B cell (primary cell): Measurements from ENCODE around the gene CPM. TPM values are rescaled to one million over a fixed set of nuclear protein-coding genes. Genes with fewer than 3 reads are reported as not detected.

ENCODE experiments used
- ATAC-seq: fragments of 200-7000 bp; cut with Tn5 transposase; one replicate; pipeline ENCODE4 v1.10.0; 2021; ENCODE audit warnings: low read depth, mild to moderate bottlenecking, moderate number of reproducible peaks, moderate library complexity
- CTCF ChIA-PET: fragments of 350-600 bp; sonication (Branson Sonifier 250); formaldehyde crosslinking; loops from one replicate; lab custom pipeline; 2021; ENCODE audit warnings: antibody characterized with exemption, inconsistent platforms; lab: Charles Lee
- POLR2A ChIA-PET: fragments of 350-600 bp; sonication (Branson Sonifier 250); formaldehyde crosslinking; loops from one replicate; lab custom pipeline; 2021; ENCODE audit warnings: antibody characterized with exemption; lab: Charles Lee
- DNase-seq: peaks from one replicate; pipeline ENCODE4 v3.0.0; 2013
- H2AFZ ChIP-seq: 2 replicates; pipeline ENCODE4 v1.6.1; 2012; ENCODE audit warnings: mild to moderate bottlenecking, low read depth, low read length; ENCODE audit not compliant: insufficient read depth, poor library complexity, severe bottlenecking
- H3K27ac ChIP-seq, 2 donors: 1 replicate in 1 of 2; 2 replicates in 1 of 2; pipeline ENCODE4 v1.5.1; 2012 to 2013; ENCODE audit warnings: low read length in 2 of 2, mild to moderate bottlenecking in 2 of 2, moderate library complexity in 1 of 2
- H3K27me3 ChIP-seq, 4 experiments: fragments of 200-600 bp in 1 of 4; sonication (generic) in 1 of 4; replicated peaks in 1 of 4; 1 replicate in 2 of 4; 2 replicates in 2 of 4; pipeline versions ENCODE4 v1.6.1 to v1.7.0; 2013 to 2016; ENCODE audit warnings: low read length in 3 of 4, mild to moderate bottlenecking in 2 of 4, mixed read lengths in 1 of 4, moderate library complexity in 1 of 4; ENCODE audit not compliant: insufficient read depth in 4 of 4, control insufficient read depth in 3 of 4; ENCODE audit errors: control extremely low read depth in 1 of 4
- H3K36me3 ChIP-seq, 2 experiments: replicated peaks in 1 of 2; 1 replicate in 1 of 2; 2 replicates in 1 of 2; pipeline versions ENCODE4 v1.6.1 to v1.7.1; 2013; ENCODE audit warnings: low read length in 1 of 2; ENCODE audit not compliant: insufficient read depth in 2 of 2, control insufficient read depth in 1 of 2; ENCODE audit errors: control extremely low read depth in 1 of 2, extremely low read depth in 1 of 2
- H3K4me1 ChIP-seq, 2 donors: fragments of 200-600 bp in 1 of 2; sonication (generic) in 1 of 2; 1 replicate in 1 of 2; 2 replicates in 1 of 2; pipeline versions ENCODE4 v1.5.1 to v1.6.1; 2013 to 2017; ENCODE audit warnings: low read length in 2 of 2; ENCODE audit not compliant: control insufficient read depth in 2 of 2, insufficient read depth in 2 of 2
- H3K4me2 ChIP-seq: replicated peaks from 2 replicates; pipeline ENCODE3; 2012; ENCODE audit warnings: mild to moderate bottlenecking, low read depth, low read length; ENCODE audit not compliant: poor library complexity, severe bottlenecking
- H3K4me3 ChIP-seq, 5 experiments: fragments of 200-600 bp in 1 of 5; sonication (generic) in 1 of 5; 1 replicate in 3 of 5; 2 replicates in 2 of 5; pipeline versions ENCODE4 v1.5.1 to v1.7.0; 2011 to 2016; ENCODE audit warnings: low read length in 4 of 5, mild to moderate bottlenecking in 4 of 5, low read depth in 2 of 5, control low read depth in 1 of 5, moderate library complexity in 1 of 5; ENCODE audit not compliant: insufficient read depth in 1 of 5; ENCODE audit errors: control extremely low read depth in 1 of 5, extremely low read depth in 1 of 5
- H3K79me2 ChIP-seq: fragments of 200-600 bp; sonication (generic); one replicate; pipeline ENCODE4 v1.6.0; 2016; ENCODE audit warnings: low read length; ENCODE audit not compliant: control insufficient read depth, insufficient read depth
- H3K9ac ChIP-seq: fragments of 200-600 bp; sonication (generic); 2 replicates; pipeline ENCODE4 v1.6.1; 2017; ENCODE audit warnings: mild to moderate bottlenecking, low read length, moderate library complexity
- H3K9me3 ChIP-seq, 3 donors: one replicate each; pipeline versions ENCODE4 v1.6.1 to v1.7.1; 2013; ENCODE audit warnings: low read length in 2 of 3; ENCODE audit not compliant: control insufficient read depth in 2 of 3, insufficient read depth in 1 of 3; ENCODE audit errors: control extremely low read depth in 1 of 3
- H4K20me1 ChIP-seq: 2 replicates; pipeline ENCODE4 v1.6.0; 2012; ENCODE audit warnings: mild to moderate bottlenecking, low read length; ENCODE audit not compliant: insufficient read depth, control insufficient read depth, poor library complexity, severe bottlenecking
- H3K27ac Mint-ChIP-seq: one replicate; pipeline ENCODE4 v1.8.0; 2021; ENCODE audit warnings: mixed read lengths
- H3K27me3 Mint-ChIP-seq: one replicate; pipeline ENCODE4 v1.8.0; 2021; ENCODE audit warnings: mixed read lengths
- H3K4me1 Mint-ChIP-seq: one replicate; pipeline ENCODE4 v1.8.0; 2021; ENCODE audit warnings: mixed read lengths
- H3K4me3 Mint-ChIP-seq: one replicate; pipeline ENCODE4 v1.8.0; 2021; ENCODE audit warnings: mixed read lengths
- H3K9me3 Mint-ChIP-seq: one replicate; pipeline ENCODE4 v1.8.0; 2022; ENCODE audit warnings: mixed read lengths; ENCODE audit not compliant: insufficient read depth
- CTCF ChIP-seq: fragments of 200-600 bp; IDR thresholded peaks from one replicate; pipeline ENCODE4 v1.8.0; 2022; ENCODE audit warnings: antibody characterized with exemption, mild to moderate bottlenecking
- EZH2 ChIP-seq: IDR thresholded peaks from 2 replicates; pipeline ENCODE4 v1.6.1; 2012; ENCODE audit warnings: borderline replicate concordance, low read depth, mild to moderate bottlenecking, moderate library complexity, low read length; ENCODE audit not compliant: insufficient read depth, poor library complexity, severe bottlenecking
- WGBS: methylation state at CpG from one replicate; pipeline ENCODE4 v1.1.5; 2013; ENCODE audit warnings: missing lambda C conversion rate; ENCODE audit not compliant: insufficient coverage; 5-methylcytosine and 5-hydroxymethylcytosine counted together
- intact Hi-C: fragments of 100-400 bp; cut with micrococcal nuclease; formaldehyde crosslinking; loops from one replicate; pipeline ENCODE4 v1.10.0; 2022
- polyA plus RNA-seq: library from polyadenylated mRNA; depleted of rRNA; stranded (reverse); fragments of >200 nt; gene quantifications from 2 replicates; pipeline ENCODE4 v1.2.3, GENCODE V29; 2012
- total RNA-seq, 2 donors: library from RNA; stranded (reverse); fragments of 120-200 nt in 1 of 2; gene quantifications; 1 replicate in 1 of 2; 2 replicates in 1 of 2; pipeline versions ENCODE4 v1.2.3 to v1.2.4, GENCODE V29; 2013 to 2022

The CPM gene
- total and polyA plus RNA-seq, 2 donors (not counting 1 experiment from before 2014, with no cell fraction given), result 1.2 to 5.0 TPM

DNA sequence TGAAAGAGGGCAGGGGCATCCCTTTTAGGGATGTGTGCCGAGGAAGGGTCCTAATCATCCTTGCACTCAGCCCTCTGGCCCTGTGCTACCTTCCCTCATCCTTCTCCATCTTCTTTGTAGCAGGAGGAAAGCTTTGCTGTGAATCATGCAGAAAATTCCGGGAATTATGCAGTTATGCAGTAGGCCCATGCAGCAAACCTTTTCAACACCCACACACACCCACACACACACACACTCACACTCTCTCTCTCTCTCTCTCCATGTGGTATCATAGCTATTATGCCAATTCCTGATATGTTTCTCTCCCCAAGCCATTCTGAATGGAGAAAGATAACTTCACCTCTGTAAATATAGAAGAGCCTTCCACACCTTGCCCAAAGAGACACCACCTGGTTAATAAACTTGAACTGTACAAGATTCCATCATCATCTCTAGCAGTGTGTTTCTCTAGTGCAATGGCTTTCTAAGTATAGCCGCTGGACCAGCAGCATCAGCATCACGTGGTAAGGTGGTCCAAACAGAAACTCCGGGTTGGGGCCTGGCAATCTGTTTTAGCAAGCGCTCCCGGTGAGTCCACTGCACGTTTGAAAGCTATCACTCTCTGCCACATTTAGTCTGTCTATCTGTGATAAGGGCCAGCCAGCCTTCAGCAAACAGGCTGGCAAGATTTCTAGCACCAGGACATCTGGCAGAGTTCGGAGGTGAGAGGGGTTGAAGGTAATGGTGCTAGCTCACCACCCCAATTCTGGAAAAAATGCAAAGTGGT is 67.4 kb downstream of the CPM start:
- H3K4me2 ChIP-seq, result no peak overlapping the region
- no peak overlapping the region for H3K4me3 Mint-ChIP-seq
- ATAC-seq, result no peak

More for the DNA sequence above, 67.4 kb downstream of the CPM start:
- Histone ChIP-seq H3K4me3 (no peak overlapping the region), H3K27ac (no peak overlapping the region), H2AFZ (no peak overlapping the region), H3K36me3 (peaks cover 0 to 9% of the 10 kb centered on the region in 2 experiments), H3K9me3 (no peaks in the 10 kb centered on the region), H4K20me1 (no peaks in the 10 kb centered on the region), H3K9ac (no peak overlapping the region), H3K27me3 (no peaks in the 10 kb centered on the region), H3K79me2 (no peaks in the 10 kb centered on the region), H3K4me1 (peaks cover 0 to 6% of the 10 kb centered on the region in 2 donors)
- H3K4me1 Mint-ChIP-seq, result peaks cover 14% of the 10 kb centered on the region
- intact Hi-C loops, result no loop called here
- no peak for DNase-seq
- no peak overlapping the region for H3K27ac Mint-ChIP-seq
- ChIA-PET POLR2A (no interaction called here), CTCF (interaction anchor here (0.6 to 2.1 kb wide), 4 partner anchors 36 to 206 kb away, joined by 3 to 8 read pairs (median 3); no protein-coding TSS in a partner anchor)
- H3K9me3 Mint-ChIP-seq, result no peaks in the 10 kb centered on the region
- no peaks in the 10 kb centered on the region for H3K27me3 Mint-ChIP-seq
- WGBS, result 97% methylated on average over 7 of the region's 9 CpGs
- no peak for TF ChIP-seq EZH2
- no peak for TF ChIP-seq CTCF
